Endodermal cell (in vitro differentiated cells): ENCODE measurements around the gene PPP1R37. TPM values are rescaled to one million over a fixed set of nuclear protein-coding genes. Genes with fewer than 3 reads are reported as not detected.

Experiments
- DNase-seq: peaks from one replicate; pipeline ENCODE4 v3.0.0-alpha.2; 2017
- H3K27ac ChIP-seq: 2 replicates; pipeline ENCODE4 v1.5.1; 2013; ENCODE audit warnings: mild to moderate bottlenecking, low read depth, low read length, moderate library complexity
- H3K27me3 ChIP-seq: 2 replicates; pipeline ENCODE4 v1.6.1; 2013; ENCODE audit warnings: mild to moderate bottlenecking, low read length, moderate library complexity; ENCODE audit not compliant: insufficient read depth, control insufficient read depth, poor library complexity, severe bottlenecking
- H3K36me3 ChIP-seq: 2 replicates; pipeline ENCODE4 v1.7.0; 2013; ENCODE audit warnings: mild to moderate bottlenecking, low read length, moderate library complexity; ENCODE audit not compliant: control insufficient read depth, insufficient read depth
- H3K4me1 ChIP-seq: one replicate; pipeline ENCODE4 v1.7.0; 2013; ENCODE audit warnings: low read length; ENCODE audit not compliant: control insufficient read depth, insufficient read depth
- H3K4me3 ChIP-seq: 2 replicates; pipeline ENCODE4 v1.5.1; 2013; ENCODE audit warnings: mild to moderate bottlenecking, low read length, moderate library complexity
- H3K9ac ChIP-seq: 2 replicates; pipeline ENCODE4 v1.6.1; 2013; ENCODE audit warnings: mild to moderate bottlenecking, low read length, moderate library complexity; ENCODE audit not compliant: poor library complexity, severe bottlenecking; ENCODE audit errors: extremely low read depth
- H3K9me3 ChIP-seq: 2 replicates; pipeline ENCODE4 v1.6.1; 2013; ENCODE audit warnings: mild to moderate bottlenecking, low read length, moderate library complexity; ENCODE audit not compliant: control insufficient read depth
- H3K27ac Mint-ChIP-seq: 2 replicates; pipeline ENCODE4 v1.8.0; 2020; ENCODE audit warnings: mixed read lengths
- H3K27me3 Mint-ChIP-seq: 2 replicates; pipeline ENCODE4 v1.8.0; 2021; ENCODE audit warnings: mild to moderate bottlenecking, mixed read lengths; ENCODE audit not compliant: insufficient read depth
- H3K36me3 Mint-ChIP-seq: 2 replicates; pipeline ENCODE4 v1.8.0; 2020; ENCODE audit warnings: low read depth, mixed read lengths
- H3K4me1 Mint-ChIP-seq: 2 replicates; pipeline ENCODE4 v1.8.0; 2020; ENCODE audit warnings: mixed read lengths
- H3K4me3 Mint-ChIP-seq: 2 replicates; pipeline ENCODE4 v1.8.0; 2020; ENCODE audit warnings: mild to moderate bottlenecking, moderate library complexity, mixed read lengths
- H3K9me3 Mint-ChIP-seq: 2 replicates; pipeline ENCODE4 v1.8.0; 2020; ENCODE audit warnings: mild to moderate bottlenecking, mixed read lengths
- CTCF ChIP-seq: fragments of 200-600 bp; sonication (generic); conservative IDR thresholded peaks from 2 replicates; pipeline ENCODE4 v1.5.0; 2021; ENCODE audit warnings: antibody characterized with exemption, mild to moderate bottlenecking
- WGBS, 2 experiments: methylation state at CpG; one replicate each; pipeline versions ENCODE4 v1.1.5 to v1.1.7; 2013; ENCODE audit warnings: missing lambda C conversion rate in 2 of 2, mixed read lengths in 1 of 2; ENCODE audit not compliant: insufficient coverage in 1 of 2, insufficient read length in 1 of 2; 5-methylcytosine and 5-hydroxymethylcytosine counted together
- long read RNA-seq, 4 experiments: library from polyadenylated mRNA in 2 of 4; library from RNA in 1 of 4; library from capped mRNA in 1 of 4; stranded (forward) in 3 of 4; unstranded in 1 of 4; transcript quantifications; one replicate each; pipeline ENCODE4 v2.0.0, GENCODE V29; 2020 to 2021; ENCODE audit warnings: inconsistent platforms in 1 of 4
- polyA plus RNA-seq, 2 experiments: library from polyadenylated mRNA; stranded (reverse); fragments of 50-300 nt; gene quantifications; one replicate each; pipeline ENCODE4 v1.2.3, GENCODE V29; 2013
- total RNA-seq, 2 donors: library from RNA; stranded (reverse); fragmentation: NEBNext Ultra II Directional in 1 of 2; extraction: Animal tissue kit (Norgen Biotek cat#: 25700) in 1 of 2; gene quantifications; 2 replicates in 1 of 2; 3 replicates in 1 of 2; pipeline ENCODE4 v1.2.1, GENCODE V29; 2021

Gene PPP1R37
- 10 to 100 TPM; 23.6 to 32.5 TPM for total RNA-seq
- 22.4 TPM for polyA plus RNA-seq (2013, experiment 1 of 2)
- 20.6 TPM for polyA plus RNA-seq (2013, experiment 2 of 2)
- long read RNA-seq, experiment 1, partial matches to known transcripts: 1 of 7 reads
- long read RNA-seq, experiment 1, other reads (novel, unspliced or antisense): 4 of 7 reads
- long read RNA-seq, experiment 2, transcript PPP1R37-201 (13 exons, 3,163 nt): major isoform, 7 of 16 reads
- long read RNA-seq, experiment 2, partial matches to known transcripts: 1 of 16 reads
- long read RNA-seq, experiment 2, other reads (novel, unspliced or antisense): 7 of 16 reads
- long read RNA-seq, experiment 3, partial matches to known transcripts: 0 of 1 reads
- long read RNA-seq, experiment 3, other reads (novel, unspliced or antisense): 1 of 1 reads
- long read RNA-seq, experiment 4, partial matches to known transcripts: 1 of 3 reads
- long read RNA-seq, experiment 4, other reads (novel, unspliced or antisense): 2 of 3 reads

- H3K4me3 ChIP-seq: peak within 1 kb of the TSS; percentile 97
- peak within 1 kb of the TSS; percentile 81 for H3K4me3 Mint-ChIP-seq
- H3K9me3 ChIP-seq: no peaks in the 10 kb centered on the region
- no peaks in the 10 kb centered on the region for H3K9me3 Mint-ChIP-seq
- peaks cover 3% of the 10 kb centered on the region for H3K4me1 ChIP-seq
- peak within 1 kb of the TSS; percentile 100 for H3K27ac Mint-ChIP-seq
- peaks cover 51% of the 10 kb centered on the region for H3K4me1 Mint-ChIP-seq
- WGBS, 2 experiments: 0 to 1% methylated on average over 53 to 103 of the region's 103 CpGs
- peak; percentile 97 for DNase-seq
- H3K36me3 Mint-ChIP-seq: peaks cover 39% of the 10 kb centered on the region
- peak within 1 kb of the TSS; percentile 95 for H3K27ac ChIP-seq
- H3K27me3 ChIP-seq: no peaks in the 10 kb centered on the region
- peaks cover 52% of the 10 kb centered on the region for H3K36me3 ChIP-seq
- H3K27me3 Mint-ChIP-seq: no peaks in the 10 kb centered on the region
- TF ChIP-seq CTCF: peak; percentile 65
- peak within 1 kb of the TSS; percentile 75 for H3K9ac ChIP-seq
Measured at GRCh38 chr19:45092747-45093678, at the start of gene PPP1R37. Gene PPP1R37, plus strand, starts transcription at chr19:45093179. Its CDS starts 147 bp downstream, at chr19:45093326.

GRCh38 chr19:45045671-45046353 lies 47.2 kb upstream of the PPP1R37 start:
- 93 to 97% methylated on average over 13 to 14 of the region's 14 CpGs for whole genome bisulfite sequencing, 2 experiments
- Mint-ChIP-seq H3K36me3 (peaks cover 44% of the 10 kb centered on the region), H3K9me3 (no peaks in the 10 kb centered on the region), H3K27ac (no peak overlapping the region), H3K4me1 (no peaks in the 10 kb centered on the region), H3K27me3 (no peaks in the 10 kb centered on the region), H3K4me3 (no peak overlapping the region)
- no peak for TF ChIP-seq CTCF
- Histone ChIP-seq H3K4me1 (no peaks in the 10 kb centered on the region), H3K36me3 (peaks cover 54% of the 10 kb centered on the region), H3K27ac (peak overlapping the region; percentile 22), H3K27me3 (no peaks in the 10 kb centered on the region), H3K9me3 (no peaks in the 10 kb centered on the region), H3K4me3 (no peak overlapping the region), H3K9ac (no peak overlapping the region)
- DNase-seq: no peak

- Mint-ChIP-seq H3K27ac (no peak overlapping the region), H3K4me3 (no peak overlapping the region), H3K27me3 (no peaks in the 10 kb centered on the region), H3K36me3 (peaks cover 44% of the 10 kb centered on the region), H3K9me3 (no peaks in the 10 kb centered on the region), H3K4me1 (no peaks in the 10 kb centered on the region)
- peak overlapping the region; percentile 22 for H3K27ac ChIP-seq
- H3K4me3 ChIP-seq: no peak overlapping the region
- TF ChIP-seq CTCF: no peak
- DNase-seq: no peak
- no peaks in the 10 kb centered on the region for H3K9me3 ChIP-seq
- 93 to 99% methylated on average over 3 to 7 of the region's 7 CpGs for WGBS, 2 experiments
- H3K27me3 ChIP-seq: no peaks in the 10 kb centered on the region
- no peaks in the 10 kb centered on the region for H3K4me1 ChIP-seq
- H3K36me3 ChIP-seq: peaks cover 55% of the 10 kb centered on the region
- no peak overlapping the region for H3K9ac ChIP-seq
Measured at GRCh38 chr19:45046355-45046754, 46.6 kb upstream of the PPP1R37 start.
